ENCODE data around the gene HMGN4.

- TF ChIP-seq CTCF (IDR thresholded peaks at IDR 0.05; ENCODE audit: insufficient read depth, low read length), result no peak
- no peak for TF ChIP-seq GABPA (IDR thresholded peaks at IDR 0.05; ENCODE audit: low read depth)
- no peak for TF ChIP-seq REST (IDR thresholded peaks at IDR 0.05; ENCODE audit: insufficient replicate concordance, low read depth)
- no peak for TF ChIP-seq POLR2AphosphoS5 (IDR thresholded peaks at IDR 0.05; ENCODE audit: low read depth)
Measured at GRCh38 chr6:26536571-26537159, 1.5 kb upstream of the HMGN4 start.
